ENCODE measurements around the gene MMRN1.
A peak's percentile ranks its signal among the peaks of the same experiment; 100 is the strongest.

The MMRN1 gene, protein sequence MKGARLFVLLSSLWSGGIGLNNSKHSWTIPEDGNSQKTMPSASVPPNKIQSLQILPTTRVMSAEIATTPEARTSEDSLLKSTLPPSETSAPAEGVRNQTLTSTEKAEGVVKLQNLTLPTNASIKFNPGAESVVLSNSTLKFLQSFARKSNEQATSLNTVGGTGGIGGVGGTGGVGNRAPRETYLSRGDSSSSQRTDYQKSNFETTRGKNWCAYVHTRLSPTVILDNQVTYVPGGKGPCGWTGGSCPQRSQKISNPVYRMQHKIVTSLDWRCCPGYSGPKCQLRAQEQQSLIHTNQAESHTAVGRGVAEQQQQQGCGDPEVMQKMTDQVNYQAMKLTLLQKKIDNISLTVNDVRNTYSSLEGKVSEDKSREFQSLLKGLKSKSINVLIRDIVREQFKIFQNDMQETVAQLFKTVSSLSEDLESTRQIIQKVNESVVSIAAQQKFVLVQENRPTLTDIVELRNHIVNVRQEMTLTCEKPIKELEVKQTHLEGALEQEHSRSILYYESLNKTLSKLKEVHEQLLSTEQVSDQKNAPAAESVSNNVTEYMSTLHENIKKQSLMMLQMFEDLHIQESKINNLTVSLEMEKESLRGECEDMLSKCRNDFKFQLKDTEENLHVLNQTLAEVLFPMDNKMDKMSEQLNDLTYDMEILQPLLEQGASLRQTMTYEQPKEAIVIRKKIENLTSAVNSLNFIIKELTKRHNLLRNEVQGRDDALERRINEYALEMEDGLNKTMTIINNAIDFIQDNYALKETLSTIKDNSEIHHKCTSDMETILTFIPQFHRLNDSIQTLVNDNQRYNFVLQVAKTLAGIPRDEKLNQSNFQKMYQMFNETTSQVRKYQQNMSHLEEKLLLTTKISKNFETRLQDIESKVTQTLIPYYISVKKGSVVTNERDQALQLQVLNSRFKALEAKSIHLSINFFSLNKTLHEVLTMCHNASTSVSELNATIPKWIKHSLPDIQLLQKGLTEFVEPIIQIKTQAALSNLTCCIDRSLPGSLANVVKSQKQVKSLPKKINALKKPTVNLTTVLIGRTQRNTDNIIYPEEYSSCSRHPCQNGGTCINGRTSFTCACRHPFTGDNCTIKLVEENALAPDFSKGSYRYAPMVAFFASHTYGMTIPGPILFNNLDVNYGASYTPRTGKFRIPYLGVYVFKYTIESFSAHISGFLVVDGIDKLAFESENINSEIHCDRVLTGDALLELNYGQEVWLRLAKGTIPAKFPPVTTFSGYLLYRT

GRCh38 chr4:89894649-89895550 is at the start of gene MMRN1:
Gene MMRN1, plus strand, starts transcription at chr4:89894854. Its CDS starts 118 bp downstream, at chr4:89894972.
- in situ Hi-C loops (cut with MboI; ENCODE audit: low sequenced_read_pairs, unreplicated experiment) = no loop called here
- DNase-seq (ENCODE audit: low spot score) = peak; percentile 1
- TF ChIP-seq CTCF (IDR thresholded peaks at IDR 0.05; ENCODE audit: borderline replicate concordance, control extremely low read depth, extremely low read depth, insufficient read depth, missing control alignments) = no peak

GRCh38 chr4:89847571-89848325 is 46.9 kb upstream of the MMRN1 start:
- in situ Hi-C loops (cut with MboI; ENCODE audit: low sequenced_read_pairs, unreplicated experiment) = no loop called here
- no peak for DNase-seq (ENCODE audit: low spot score)
- TF ChIP-seq CTCF (IDR thresholded peaks at IDR 0.05; ENCODE audit: borderline replicate concordance, control extremely low read depth, extremely low read depth, insufficient read depth, missing control alignments) = no peak

GRCh38 chr4:89855236-89855635 is 39.4 kb upstream of the MMRN1 start:
- no peak for DNase-seq (ENCODE audit: low spot score)
- no peak for TF ChIP-seq CTCF (IDR thresholded peaks at IDR 0.05; ENCODE audit: borderline replicate concordance, control extremely low read depth, extremely low read depth, insufficient read depth, missing control alignments)
- in situ Hi-C loops (cut with MboI; ENCODE audit: low sequenced_read_pairs, unreplicated experiment) = no loop called here

DNA sequence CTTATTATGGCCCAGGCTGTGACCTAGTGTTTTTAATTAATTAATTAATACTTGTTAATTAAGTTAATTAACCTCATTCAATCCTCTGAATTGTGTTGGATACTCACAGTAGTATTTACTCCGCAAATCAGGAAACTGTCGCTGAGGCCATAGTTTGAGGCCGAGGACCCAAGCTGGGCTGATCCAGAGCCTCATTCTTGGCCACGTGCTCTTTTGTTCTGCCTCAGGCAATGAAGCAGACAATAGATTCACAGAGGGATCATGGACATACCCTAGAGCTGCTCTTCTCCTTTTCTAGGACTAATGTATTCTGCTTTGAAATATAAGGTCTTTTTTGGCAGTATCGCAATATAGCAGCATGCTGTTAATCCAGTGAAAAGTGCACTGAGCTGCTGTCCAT is 33.7 kb upstream of the MMRN1 start:
- TF ChIP-seq CTCF (IDR thresholded peaks at IDR 0.05; ENCODE audit: borderline replicate concordance, control extremely low read depth, extremely low read depth, insufficient read depth, missing control alignments) = no peak
- DNase-seq (ENCODE audit: low spot score) = no peak
- in situ Hi-C loops (cut with MboI; ENCODE audit: low sequenced_read_pairs, unreplicated experiment) = no loop called here

GRCh38 chr4:89863533-89863932 is 31.1 kb upstream of the MMRN1 start:
- TF ChIP-seq CTCF (IDR thresholded peaks at IDR 0.05; ENCODE audit: borderline replicate concordance, control extremely low read depth, extremely low read depth, insufficient read depth, missing control alignments) = no peak
- in situ Hi-C loops (cut with MboI; ENCODE audit: low sequenced_read_pairs, unreplicated experiment) = no loop called here
- DNase-seq (ENCODE audit: low spot score) = no peak

Measured in GM13976 (cell line).